PFSK-1 (cell line): Measurements from ENCODE around the gene LRBA.
A peak's percentile ranks its signal among the peaks of the same experiment; 100 is the strongest.

ENCODE experiments used
- FOXP2 ChIP-seq: optimal IDR thresholded peaks from 2 replicates; pipeline ENCODE3; 2011; ENCODE audit warnings: borderline replicate concordance, control low read depth, inconsistent platforms; ENCODE audit not compliant: insufficient read depth; ENCODE audit errors: extremely low read length, extremely low read depth
- POLR2AphosphoS5 ChIP-seq: IDR thresholded peaks from 2 replicates; pipeline ENCODE4 v1.6.1; 2012; ENCODE audit warnings: low read depth, mild to moderate bottlenecking, control low read depth, low read length, moderate library complexity
- REST ChIP-seq, 2 experiments: IDR thresholded peaks; 2 replicates each; pipeline versions ENCODE4 v1.6.1 to v1.8.0; 2011 to 2012; ENCODE audit warnings: low read depth in 2 of 2, low read length in 2 of 2, control low read depth in 1 of 2, inconsistent platforms in 1 of 2, mild to moderate bottlenecking in 1 of 2, moderate library complexity in 1 of 2; ENCODE audit not compliant: insufficient read depth in 1 of 2
- SIN3A ChIP-seq: IDR thresholded peaks from 2 replicates; pipeline ENCODE4 v1.6.1; 2012; ENCODE audit warnings: mild to moderate bottlenecking, low read length, moderate library complexity, borderline replicate concordance; ENCODE audit not compliant: insufficient read depth
- TAF1 ChIP-seq: IDR thresholded peaks from 2 replicates; pipeline ENCODE4 v1.6.1; 2012; ENCODE audit warnings: low read length, control low read depth, borderline replicate concordance; ENCODE audit not compliant: insufficient read depth

LRBA gene

DNA sequence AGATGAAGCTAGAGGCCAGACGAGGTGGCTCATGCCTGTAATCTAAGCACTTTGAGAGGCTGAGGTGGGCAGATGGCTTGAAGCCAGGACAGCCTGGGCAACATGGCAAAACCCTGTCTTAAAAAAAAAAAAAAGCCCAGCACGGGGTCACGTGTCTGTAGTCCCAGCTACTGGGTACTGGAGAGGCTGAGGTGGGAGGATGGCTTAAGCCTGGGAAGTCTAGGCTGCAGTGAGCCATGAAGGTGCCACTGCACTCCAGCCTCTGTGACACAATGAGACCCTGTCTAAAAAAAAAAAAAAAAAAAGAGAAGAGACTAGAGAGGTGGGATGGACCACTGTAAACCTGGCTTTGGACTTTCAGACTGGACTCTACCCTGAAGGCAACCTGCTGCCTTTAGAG lies 10.7 kb upstream of the LRBA start:
- TF ChIP-seq POLR2AphosphoS5 (no peak), SIN3A (no peak), TAF1 (no peak), REST (IDR thresholded peaks at IDR 0.05; ENCODE audit: insufficient read depth in 1 of 2, low read depth in 2 of 2, low read length in 2 of 2) (no peak), FOXP2 (no peak)

GRCh38 chr4:151022586-151022985 lies 7.5 kb upstream of the LRBA start:
- TF ChIP-seq POLR2AphosphoS5 (no peak), SIN3A (no peak), FOXP2 (no peak), TAF1 (no peak), REST (IDR thresholded peaks at IDR 0.05; ENCODE audit: insufficient read depth in 1 of 2, low read depth in 2 of 2, low read length in 2 of 2) (no peak)

DNA sequence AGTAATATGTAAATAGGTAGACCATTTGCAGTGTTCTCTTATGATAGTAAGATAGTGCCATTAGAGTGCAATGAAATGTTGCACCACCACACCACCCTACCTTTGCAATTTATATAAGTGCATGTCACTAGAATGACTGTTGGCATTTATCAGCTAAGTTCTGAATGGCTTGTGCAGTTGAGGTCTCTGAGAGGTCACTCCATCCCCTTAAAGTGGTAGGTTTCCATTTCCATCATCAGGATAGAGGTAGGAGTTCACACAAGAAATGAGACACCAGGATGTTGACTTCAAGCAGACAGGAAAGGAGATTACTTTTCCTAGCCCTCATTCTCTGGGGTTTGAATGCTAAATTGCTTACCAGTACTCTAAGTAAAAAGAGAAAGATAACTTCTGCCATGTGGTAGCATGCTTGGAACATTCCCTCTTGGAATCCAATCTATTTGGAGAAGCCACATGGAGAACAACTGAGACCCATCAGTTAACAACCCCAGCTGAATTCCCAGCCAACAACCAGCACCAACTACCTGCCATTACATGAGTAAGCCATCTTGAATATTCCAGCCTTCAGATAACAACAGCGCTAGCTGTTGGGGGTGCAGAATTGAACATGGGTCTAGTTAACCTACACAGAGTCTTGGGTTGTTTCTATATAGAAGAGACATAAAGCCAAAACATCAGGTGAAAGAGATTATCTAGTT lies 6.7 kb upstream of the LRBA start:
- TF ChIP-seq POLR2AphosphoS5 (no peak), REST (IDR thresholded peaks at IDR 0.05; ENCODE audit: insufficient read depth in 1 of 2, low read depth in 2 of 2, low read length in 2 of 2) (no peak)

- no peak for TF ChIP-seq SIN3A
- 0 out of 4 replicates have a peak, but pooled peaks of 1 of the 2 experiments have one; percentile 28 for TF ChIP-seq REST (IDR thresholded peaks at IDR 0.05; ENCODE audit: insufficient read depth in 1 of 2, low read depth in 2 of 2, low read length in 2 of 2)
- TF ChIP-seq FOXP2, result peak; percentile 59
- peak; percentile 91 for TF ChIP-seq POLR2AphosphoS5
- peak; percentile 70; the same call in 1 of the 2 replicates for TF ChIP-seq TAF1
Observed at GRCh38 chr4:151015459-151016347, 619 bp upstream of the LRBA start.
